NCI-H2227 treated with DMSO at 0.1 percent for 48 hours (cell line): ENCODE measurements around the gene JADE3.
"Not testable (repeated sequence)": the region's sequence is repeated elsewhere in the genome, so short reads cannot be mapped to it uniquely, and the experiment has no call there.

Experiments used
- DNase-seq: peaks from one replicate; lab custom pipeline; 2025; lab: John Stamatoyannopoulos, UW

JADE3 gene

DNA sequence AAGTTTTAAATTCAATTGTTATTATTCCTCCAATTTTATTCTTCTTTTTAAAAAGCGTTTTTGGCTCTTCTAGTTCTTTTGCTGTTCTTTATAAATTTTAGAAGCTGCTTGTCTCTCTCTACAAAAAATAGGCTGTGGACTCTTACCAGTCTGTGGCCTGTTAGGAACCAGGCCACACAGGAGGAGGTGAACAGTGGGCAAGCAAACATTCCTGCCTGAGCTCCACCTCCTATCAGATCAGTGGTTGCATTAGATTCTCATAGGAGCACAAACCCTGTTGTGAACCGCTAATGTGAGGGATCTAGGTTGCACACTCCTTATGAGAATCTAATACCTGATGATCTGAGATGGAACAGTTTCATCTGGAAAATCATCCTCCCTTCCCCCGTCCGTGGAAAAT, 23.1 kb downstream of the JADE3 start:
- DNase-seq = no peak

DNA sequence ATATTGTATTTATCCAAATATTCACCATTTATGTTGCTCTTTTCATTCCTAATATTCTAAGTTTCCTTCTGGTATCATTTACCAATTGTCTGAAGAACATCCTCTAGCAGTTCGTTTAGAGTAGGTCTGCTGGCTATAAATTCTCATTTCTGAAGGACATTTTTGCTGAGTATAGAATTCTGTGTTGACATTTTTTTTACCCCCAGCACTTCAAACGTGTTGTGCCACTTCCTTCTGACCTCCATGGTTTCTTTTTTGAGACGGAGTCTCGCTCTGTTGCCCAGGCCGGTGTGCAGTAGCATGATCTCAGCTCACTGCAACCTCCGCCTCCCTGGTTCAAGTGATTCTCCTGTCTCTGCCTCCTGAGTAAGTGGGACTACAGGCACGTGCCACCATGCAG, 26.4 kb downstream of the JADE3 start:
- DNase-seq = no peak

DNA sequence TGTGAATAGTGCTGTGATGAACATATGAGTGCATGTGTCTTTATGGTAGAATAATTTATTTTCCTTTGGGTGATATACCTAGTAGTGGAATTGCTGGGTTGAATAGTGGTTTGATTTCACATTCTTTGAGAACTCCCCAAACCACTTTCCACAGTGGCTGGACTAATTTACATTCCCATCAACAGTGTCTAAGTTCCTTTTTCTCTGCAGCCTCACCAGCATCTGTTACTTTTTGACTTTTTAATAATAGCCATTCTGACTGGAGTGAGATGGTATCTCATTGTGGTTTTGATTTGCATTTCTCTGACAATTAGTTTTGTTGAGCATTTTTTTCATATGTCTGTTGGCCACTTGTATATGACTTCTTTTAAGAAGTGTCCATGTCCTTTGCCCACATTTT, 29.1 kb downstream of the JADE3 start:
- DNase-seq = no peak

DNA sequence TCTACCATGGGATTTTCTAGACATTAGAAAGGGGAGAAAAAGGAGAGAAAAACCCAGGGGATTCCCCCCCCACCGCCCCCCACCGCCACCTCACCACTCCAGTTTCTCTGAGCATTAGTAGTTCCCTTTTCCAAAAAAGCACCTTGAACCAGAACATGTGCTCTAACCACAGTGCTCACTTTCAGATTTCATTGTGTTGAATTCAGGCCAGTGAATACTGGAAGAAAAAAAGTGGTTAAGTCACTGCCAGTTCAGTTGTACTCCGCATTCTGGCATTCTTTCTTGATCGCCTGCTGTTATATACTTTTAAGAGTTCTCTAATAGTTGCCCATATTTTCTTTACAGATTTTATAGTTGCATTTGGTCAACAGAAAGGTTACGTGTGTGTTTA, 40.9 kb downstream of the JADE3 start:
- DNase-seq = no peak

DNA sequence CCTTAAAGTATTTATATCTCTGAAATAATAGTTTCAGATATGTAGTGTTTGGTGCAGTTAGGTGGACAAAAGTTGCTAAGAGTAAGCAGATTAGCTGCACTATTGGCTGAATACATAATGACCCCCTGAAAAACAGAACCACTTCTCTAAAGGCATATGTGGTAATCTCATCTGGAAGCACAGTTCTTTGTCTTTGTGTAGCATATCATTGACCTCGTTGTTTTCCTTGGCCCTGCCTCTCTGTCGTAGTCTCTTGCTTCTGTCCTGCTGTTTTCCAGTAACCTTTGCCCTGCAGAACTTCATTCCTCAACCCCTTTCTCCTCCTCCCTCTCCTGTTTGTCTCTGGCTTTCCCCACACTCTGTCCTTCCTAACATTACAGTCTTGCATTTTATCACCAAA, 41.4 kb downstream of the JADE3 start:
- DNase-seq = no peak

DNA sequence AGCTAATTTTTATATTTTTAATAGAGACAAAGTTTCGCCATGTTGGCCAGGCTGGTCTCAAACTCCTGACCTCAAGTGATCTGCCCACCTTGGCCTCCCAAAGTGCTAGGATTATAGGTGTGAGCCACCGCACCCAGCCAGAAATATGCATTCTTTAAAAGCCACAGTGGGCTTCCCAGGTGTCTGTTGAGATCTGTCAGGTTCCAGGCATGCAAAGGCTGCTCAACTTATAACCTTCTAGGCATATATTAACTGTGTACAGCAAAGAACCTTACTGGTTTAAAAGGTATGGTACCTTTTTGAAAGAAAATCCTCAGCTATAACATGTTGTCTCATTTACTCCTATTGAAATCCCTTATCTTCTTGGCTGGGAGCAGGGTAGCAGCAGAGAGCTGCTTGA, 42.5 kb downstream of the JADE3 start:
- no peak for DNase-seq

DNA sequence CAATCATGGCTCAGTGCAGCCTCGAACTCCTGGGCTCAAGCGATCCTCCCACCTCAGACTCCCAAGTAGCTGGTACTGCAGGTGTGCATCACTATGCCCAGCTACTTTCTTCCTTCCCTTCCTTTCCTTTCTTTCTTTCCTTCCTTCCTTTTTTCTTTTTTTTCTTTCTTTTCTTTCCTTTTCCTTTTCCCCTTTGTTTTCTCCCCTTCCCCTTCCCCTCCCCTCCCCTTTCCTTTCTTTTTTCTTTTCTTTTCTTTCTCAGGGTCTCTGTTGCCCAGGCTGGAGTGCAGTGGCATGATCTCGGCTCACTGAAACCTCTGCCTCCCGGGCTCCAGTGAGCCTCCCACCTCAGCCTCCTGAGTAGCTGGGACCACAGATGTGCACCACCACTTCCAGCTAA, 44.4 kb downstream of the JADE3 start:
- not testable (repeated sequence) for DNase-seq

DNA sequence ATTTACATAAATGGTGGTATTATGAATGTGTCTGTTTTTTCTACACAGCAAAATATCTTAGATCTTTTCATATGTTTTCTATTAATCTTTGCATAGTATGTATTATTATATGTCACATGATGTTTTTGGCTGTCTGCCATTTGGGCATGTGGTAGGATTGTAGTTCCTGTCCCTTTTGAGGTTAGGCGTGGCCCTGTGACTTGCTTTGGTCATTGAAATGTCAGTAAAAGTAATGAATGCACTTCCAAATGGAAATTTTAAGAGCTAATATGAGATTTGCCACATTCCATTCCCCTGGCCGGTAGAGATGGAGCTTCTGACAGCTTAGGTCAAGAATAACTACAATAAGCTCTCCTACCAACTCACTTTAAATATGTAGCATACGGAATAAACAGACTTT, 45.1 kb downstream of the JADE3 start:
- DNase-seq = no peak

DNA sequence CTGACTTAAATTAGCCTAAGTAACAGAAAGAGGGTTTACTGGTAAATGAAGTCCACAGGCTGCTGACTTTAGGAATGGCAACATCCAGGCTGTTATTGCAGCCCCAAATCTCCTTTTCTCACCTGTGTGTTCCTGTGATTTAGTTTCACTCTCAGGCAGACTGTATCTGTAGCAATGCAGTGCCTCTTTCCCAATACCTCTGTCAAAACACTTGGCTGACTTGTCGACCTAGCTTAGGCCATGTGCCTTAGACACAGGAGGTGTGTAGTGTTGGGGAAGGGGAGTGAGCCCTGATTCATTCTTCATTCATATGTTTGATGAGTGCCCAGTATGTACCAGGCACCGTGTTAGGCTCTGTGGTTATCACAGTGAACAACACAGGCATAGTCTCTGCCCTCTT, 46.9 kb downstream of the JADE3 start:
- no peak for DNase-seq

DNA sequence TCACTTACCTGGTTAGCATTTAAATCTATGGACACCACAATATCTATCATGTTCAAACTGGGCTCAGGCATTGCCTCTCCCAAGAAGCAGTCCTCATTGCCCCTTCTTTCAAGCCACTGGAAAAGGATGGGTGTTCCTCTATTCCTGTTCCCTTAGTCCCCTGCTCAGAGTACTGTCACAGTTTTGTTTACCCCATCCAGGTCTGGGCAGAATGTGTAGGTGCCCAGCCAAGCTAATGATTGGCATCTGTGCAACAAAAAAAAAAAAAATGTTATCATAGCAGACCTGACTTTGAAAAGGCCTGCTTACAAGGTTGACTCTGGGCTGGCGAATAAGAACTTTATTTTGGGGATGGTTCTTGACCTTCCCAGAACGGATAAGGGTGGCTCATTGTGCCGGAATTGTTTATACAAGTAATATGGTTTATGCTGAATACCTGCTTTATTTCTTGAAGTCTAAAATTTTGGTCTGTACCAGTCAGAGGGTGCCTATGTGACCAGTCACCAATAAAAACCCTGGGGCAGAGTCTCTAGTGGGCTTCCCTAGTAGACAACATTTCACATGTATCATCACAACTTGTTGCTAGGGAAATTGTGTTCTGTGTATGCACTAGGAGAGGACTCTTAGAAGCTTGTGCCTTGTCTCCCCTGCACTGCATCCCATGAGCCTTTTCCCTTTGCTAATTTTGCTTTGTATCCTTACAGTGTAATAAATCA, 47.9 kb downstream of the JADE3 start:
- no peak for DNase-seq

DNA sequence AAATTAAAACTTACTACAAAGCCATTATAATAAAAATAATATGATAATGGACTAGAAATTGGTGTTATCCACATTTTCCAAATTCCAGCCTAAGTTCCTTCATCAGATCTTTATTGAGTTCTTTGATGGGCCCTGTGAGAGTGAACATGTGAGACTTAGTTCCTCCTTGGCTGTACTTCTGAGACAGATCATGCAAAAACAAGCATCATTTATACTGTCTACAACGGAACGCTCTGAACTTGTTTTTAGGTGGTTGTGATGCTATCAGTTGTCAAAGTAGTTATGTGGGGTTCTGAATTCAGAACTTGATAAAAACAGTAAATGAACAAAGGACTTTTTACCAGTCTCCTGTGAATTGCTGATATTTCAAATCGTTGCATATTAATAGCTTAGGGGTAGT, 48.9 kb downstream of the JADE3 start:
- DNase-seq = no peak

DNA sequence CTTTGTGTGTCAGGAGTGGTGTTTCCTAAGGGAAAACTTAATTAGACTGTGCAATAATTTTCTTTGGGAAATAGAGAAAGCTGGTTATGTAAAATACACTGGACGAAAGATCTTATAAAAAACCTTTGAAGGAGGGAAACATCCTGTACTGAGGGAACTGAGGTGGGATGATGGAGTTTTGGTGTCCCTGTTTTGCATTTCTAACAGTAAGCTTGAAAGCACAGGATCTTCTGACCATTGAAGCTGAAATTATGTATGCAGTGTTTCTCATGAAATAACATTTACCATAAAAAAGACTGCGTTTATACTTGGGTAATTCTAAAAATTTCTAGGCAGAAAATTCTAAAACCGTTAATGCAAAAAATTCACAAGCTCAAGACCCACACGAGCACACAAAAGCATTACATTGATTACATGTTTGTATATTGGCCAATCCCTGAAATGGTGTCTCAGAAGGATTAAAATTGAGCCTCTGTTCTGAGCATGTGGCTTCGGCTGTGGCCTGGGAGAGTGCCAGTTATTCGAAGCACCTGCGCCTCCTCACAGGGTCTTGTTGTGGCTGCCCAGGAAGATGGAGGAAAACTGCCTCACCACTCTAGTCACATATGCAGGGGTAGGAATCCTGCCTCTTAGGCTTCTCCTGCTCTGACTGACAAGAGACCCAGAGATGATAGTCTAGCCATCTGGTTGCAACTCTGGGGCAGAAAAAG, 49.5 kb downstream of the JADE3 start:
- DNase-seq = no peak

DNA sequence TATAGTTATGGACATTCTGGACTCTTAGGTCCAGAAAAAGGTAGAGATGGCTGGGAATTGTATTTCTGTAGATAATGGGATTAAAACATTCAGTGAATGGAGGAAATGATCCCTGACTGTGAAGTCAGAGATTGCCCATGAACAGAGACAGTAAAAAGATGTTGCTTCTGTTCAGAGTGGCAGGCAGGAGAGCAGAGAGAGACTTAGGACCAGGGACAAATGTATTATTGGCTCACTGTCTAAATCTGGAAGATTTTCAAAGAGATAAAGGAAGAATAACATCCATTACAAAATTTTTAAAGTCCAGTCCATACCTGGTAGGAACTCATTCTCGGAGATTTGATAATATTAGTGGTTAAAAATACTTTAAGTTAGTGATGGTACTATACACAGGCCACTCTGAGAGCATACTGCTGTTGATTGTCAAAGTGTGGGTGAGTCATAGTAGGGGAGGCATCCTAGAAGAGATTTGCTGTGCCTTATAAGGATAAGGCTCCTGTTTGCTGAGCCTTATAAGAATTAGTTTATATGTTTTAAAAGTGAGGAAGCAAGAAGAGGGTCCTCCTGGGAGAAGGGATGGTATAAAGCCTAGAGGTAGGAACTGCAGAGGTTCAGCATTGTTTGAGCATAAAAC, 53.0 kb downstream of the JADE3 start:
- no peak for DNase-seq

DNA sequence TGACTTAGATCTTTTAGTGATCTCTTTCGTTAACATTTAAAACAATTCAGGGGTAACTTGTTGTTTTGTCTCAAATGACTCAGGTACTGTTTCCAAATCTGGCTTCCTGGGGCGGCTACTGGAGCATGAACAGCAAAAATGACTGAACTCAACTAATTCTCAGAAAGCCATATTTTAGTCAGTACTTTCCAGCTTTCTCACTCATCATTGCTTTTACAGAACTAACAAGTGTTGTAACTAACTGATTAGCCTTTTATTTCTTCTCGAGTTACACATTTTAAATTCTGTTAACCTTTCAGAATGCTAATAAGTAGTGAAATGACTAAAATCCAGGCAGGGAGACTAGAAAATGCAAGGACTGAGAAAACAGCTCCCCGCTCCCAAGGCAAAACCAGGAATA, 55.3 kb downstream of the JADE3 start:
- DNase-seq = no peak

DNA sequence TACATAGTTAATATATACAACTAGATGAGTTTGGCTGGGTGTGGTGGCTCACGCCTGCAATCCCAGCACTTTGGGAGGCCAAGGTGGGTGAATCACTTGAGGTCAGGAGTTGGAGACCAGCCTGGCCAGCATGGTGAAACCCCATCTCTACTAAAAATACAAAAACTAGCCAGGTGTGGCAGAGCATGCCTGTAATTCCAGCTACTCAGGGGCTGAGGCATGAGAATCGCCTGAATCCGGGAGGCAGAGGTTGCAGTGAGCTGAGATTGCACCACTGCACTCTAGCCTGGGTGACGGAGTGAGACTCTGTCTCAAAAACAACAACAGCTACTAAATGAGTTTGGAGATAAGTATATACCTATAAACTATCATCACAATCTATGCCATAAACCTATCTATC, 64.8 kb downstream of the JADE3 start:
- DNase-seq = not testable (repeated sequence)

DNA sequence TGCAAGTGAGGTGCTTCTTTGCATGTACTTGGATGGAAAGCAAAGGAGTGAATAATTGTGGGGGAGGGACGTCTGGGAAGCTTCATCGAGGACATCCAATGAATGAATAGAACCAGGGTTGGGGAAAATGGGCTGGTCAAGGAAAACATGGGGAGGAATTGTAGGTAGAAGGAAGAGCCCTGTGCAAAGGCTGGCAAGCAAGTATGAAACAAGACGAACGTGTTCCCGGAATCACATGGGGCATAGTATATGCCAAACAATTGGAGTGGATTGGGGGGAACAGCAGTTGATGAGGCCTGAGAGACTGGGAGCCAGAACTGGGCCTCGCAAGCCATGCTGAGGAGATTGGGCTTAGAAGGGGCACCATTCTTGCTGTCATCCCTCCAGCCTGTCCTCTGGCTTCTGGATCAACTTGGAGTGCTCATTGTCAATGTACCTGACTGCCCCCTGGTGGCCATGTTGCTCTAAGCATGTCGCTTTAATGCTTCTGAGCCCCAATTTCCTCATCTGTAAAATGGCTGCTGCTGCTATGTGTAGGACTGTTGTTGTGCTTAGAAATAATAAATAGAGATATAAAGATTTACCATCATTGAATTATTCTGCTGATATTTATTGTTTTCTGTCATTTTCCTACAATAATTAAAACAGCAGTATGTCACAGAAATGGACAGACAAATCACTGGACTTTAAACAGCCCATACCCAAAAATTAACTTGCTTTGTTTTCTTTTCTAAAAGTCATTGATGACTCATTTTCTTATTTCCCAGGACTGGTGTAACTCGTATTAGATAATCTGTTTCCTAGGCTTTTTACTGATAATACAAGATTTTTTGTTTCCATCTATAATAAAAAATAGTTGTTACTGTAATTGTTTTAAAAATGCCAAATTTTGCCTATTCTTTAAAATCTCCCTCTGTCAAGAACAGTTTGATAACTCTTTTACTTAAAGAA, 66.4 kb downstream of the JADE3 start:
- DNase-seq = peak; percentile 28

DNA sequence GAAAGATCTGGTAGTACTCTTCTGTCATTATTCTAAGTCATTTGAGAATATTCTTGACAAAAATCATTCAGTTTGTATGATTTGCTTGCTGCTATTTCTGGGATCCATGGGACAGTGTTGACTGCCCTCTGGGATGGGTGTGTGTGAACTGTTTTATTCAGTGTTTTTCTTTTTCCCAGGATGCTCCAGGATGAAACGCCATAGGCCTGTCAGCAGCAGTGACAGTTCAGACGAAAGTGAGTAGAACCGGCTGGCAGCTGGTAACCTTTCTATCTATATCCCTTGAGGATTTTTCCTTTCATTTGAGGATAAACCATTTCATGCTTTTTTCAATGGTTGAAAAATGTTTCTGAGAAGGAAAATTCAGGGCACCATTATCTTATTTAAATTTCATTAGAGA, 72.5 kb downstream of the JADE3 start:
- DNase-seq = no peak

DNA sequence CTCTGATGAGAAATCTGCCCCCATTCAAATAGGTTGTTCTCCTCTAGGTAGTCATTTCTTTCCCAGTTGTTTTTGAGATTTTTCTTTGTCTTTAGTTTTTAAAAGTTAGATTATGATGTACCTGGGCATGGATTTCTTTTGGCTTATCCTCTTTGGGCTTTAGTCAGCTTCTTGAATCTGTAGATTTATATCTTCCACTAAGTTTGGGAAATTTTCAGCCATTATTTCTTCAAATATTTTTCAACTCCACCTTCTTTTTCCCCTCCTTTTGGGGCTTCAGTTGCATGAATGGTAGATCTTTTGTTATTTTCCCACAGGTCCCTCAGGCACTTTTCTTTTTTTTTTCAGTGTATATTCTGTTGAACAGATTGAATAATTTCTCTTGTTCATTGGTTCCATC, 77.3 kb downstream of the JADE3 start:
- no peak for DNase-seq

DNA sequence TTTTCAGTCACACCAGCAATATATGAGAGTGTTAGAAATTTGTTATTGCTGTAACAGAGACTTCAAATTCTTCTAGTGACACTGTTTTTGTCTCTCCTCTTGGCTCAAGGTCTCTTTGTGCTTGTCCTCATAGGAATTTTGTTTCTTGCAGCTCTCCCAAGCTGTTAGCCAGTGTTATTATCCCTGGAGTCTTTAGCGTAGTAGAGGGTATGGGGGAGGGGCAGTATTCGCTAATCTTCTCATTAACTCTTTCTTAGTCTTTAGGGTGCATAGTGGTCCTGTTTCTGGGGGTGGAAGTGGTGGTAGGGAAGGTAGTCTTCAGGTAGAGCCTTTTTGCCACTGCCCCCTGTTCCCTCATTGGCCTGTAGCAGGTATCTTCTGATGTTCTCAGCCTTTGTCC, 79.4 kb downstream of the JADE3 start:
- no peak for DNase-seq

DNA sequence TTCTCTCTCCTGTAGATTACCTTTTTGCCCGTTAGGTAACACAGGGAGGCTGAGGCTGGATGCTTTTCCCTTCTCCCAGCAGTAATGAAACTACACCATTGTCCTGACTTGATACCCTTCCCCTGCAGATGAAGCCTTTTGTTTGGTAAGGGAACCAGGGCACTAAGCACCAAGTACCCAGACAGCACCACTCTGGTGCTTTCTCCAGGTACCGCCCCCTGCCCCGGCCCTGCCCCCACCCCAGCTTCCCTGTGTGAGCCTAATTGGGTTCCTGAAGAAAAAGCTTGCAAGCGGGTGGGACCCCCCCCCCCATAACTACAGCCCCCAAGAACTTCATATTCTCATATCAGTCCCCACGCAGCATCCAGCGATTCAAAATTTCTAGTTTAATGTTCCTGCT, 79.8 kb downstream of the JADE3 start:
- DNase-seq = no peak

DNA sequence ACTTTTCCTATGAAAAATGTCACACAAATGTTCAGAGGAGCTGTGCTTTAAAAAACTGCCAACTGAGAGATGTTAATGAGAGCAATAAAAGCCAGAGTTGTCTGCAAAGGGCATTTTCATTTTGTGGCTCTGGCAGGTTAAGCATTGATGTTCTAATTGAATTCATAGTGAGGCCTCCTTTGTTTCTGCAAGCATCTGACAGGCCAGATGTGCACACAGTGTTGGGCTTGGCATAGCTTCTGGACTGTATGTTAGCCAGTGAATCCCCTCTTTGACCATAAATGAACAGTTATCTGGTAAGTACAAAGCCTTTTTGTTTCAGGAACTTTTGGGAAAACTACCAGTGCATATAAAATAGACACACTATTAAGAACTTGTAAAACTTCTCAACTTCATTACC, 81.9 kb downstream of the JADE3 start:
- DNase-seq = no peak

DNA sequence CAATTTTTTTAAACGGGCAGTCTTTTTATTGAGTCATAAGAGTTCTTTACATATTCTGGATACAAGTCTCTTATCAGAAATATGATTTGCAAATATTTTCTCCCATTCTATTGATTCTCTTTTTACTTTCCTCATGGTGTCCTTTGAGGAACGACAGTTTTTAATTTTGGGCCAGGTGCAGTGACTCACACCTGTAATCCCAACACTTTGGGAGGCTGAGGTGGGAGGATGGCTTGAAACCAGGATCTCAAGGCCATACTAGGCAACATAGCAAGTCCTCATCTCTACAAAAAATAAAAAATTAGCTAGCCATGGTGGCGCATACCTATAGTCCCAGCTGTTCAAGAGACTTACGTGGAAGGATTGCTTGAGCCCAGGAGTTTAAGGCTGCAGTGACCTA, 99.9 kb downstream of the JADE3 start:
- no peak for DNase-seq
